ENCODE results near the gene ATP1B2.

- TF ChIP-seq EGR1 (IDR thresholded peaks at IDR 0.05) (no peak), EP300 (IDR thresholded peaks at IDR 0.05; ENCODE audit: borderline replicate concordance) (no peak), TAF1 (IDR thresholded peaks at IDR 0.05; ENCODE audit: low read depth) (no peak), RAD21 (IDR thresholded peaks at IDR 0.05; ENCODE audit: low read depth) (no peak), CEBPB (IDR thresholded peaks at IDR 0.05) (no peak), REST (IDR thresholded peaks at IDR 0.05; ENCODE audit: low read depth) (no peak), TCF12 (IDR thresholded peaks at IDR 0.05; ENCODE audit: low read depth) (no peak)
These were observed 32.1 kb upstream of the ATP1B2 start for GRCh38 chr17:7618608-7619007.

Data from Ishikawa (cell line).